ENCODE results near the gene ACP3.
A peak's percentile ranks its signal among the peaks of the same experiment; 100 is the strongest.

Gene ACP3

DNA sequence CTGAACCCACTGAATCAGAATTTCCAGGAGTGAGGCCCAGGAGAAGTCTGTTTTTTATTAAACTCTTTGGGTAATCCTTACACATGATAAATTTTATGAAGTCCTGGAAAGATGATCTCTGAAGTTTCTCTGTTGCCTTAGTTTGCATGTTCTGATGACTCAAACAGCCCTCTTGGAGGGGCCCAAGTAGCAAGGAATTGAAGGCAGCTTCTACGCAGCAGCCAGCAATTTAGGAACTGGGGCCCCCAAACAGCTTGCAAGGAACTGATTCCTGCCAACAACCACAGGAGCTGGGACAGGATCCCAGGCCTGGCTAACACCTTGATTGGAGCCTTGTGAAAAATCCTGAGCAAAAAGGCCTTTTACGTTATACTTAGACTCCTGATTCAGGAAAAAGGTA, 5.4 kb upstream of the ACP3 start:
- no peak for DNase-seq (ENCODE audit: low read depth in 2 of 3, low spot score in 1 of 3)

DNA sequence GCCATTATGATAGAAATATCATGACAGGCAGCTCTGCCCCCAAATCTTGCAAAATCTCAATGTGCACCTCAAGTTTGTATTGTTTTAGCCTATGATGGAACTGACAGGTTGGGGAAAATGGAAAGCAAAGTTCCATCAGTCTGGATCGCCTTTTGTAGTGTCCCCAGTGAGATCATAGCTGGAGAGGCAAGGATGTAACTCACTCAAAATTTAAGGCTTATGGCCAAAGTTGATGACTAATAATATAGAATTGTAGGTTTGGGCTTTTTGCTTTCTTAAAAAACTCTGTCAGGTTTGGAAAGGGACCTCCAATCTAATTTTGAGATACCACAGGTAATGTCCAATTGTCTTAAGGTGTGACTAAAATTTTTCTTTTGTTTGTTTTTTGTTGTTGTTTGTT, 1.4 kb upstream of the ACP3 start:
- no peak for DNase-seq (ENCODE audit: low read depth in 2 of 3, low spot score in 1 of 3)

DNA sequence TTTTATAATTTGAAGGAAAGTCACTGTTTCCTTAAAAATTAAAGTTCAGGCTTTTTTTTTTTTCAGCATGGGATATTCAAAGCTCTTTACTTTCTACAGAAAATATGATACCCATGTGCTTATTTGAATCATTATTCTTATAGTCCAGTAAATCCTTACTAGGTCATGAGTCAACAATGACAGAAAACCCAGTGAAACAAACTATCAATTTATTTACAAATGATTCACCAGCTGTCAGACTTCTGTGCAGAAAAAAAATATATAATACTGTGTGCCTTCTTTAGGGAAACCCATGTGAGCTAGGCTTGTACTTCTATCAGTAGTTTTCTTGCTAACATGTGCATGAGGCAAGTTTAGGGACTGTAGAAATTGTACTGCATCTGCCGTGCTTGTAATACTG, 1.2 kb downstream of the ACP3 start:
- no peak for DNase-seq (ENCODE audit: low read depth in 2 of 3, low spot score in 1 of 3)

DNA sequence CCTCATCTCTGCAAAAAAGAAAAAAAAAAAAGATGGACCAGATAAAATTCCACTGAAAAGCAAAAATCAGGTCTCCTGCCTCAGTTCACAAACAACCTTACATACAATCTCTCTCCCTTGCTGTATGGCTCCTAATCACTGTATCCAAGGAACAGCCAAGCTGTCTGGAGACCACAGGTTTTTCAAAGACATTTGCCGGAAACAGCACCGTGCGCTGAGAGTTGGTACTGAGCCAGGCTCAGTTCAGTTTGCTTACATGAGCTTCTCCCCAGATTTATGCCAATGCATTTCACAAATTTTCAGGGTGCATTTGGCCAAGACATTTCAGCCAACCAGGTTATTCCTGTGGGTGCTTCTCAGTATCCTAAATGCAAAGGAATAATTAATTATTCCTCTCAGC, 4.1 kb downstream of the ACP3 start:
- DNase-seq (ENCODE audit: low read depth in 2 of 3, low spot score in 1 of 3), result no peak

- DNase-seq (ENCODE audit: low read depth in 2 of 3, low spot score in 1 of 3), result no peak
These were observed 7.9 kb downstream of the ACP3 start for GRCh38 chr3:132325103-132325606.

DNA sequence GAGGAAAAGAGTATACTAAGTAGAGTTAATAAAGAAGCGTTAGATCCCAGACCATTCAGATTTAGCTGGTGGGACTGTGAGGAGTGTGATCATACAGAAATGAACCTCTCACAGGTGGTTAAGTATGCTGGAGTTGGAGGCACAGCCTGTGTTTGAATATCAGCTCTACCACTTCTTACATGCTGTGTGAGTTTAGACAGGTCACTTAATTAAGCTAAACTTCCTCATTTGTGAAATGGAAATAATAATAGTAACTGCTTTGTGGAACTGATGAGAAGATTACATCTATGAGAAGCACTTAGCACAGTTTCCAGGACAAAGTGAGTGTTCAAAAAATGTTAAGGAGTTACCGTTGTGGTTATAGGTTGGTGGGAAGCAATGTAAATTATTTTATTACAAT, 8.4 kb downstream of the ACP3 start:
- DNase-seq (ENCODE audit: low read depth in 2 of 3, low spot score in 1 of 3), result no peak

- no peak for DNase-seq (ENCODE audit: low read depth in 2 of 3, low spot score in 1 of 3)
These were observed 9.0 kb downstream of the ACP3 start for GRCh38 chr3:132326251-132326650.

DNA sequence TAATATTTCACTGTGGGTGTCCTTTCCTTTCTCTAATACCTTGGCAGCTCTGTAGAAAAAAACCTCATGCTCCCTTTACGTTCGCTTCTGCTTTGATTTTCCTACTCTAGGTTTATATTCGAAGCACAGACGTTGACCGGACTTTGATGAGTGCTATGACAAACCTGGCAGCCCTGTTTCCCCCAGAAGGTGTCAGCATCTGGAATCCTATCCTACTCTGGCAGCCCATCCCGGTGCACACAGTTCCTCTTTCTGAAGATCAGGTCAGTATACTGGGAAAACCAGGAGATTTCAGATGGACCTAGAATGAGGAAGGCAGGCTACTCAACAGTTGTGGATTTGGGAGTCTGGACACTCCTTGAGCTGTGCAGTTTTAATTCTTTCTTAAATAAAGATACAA, 14.9 kb downstream of the ACP3 start:
- DNase-seq (ENCODE audit: low read depth in 2 of 3, low spot score in 1 of 3), result no peak

GRCh38 chr3:132332508-132332907, 15.3 kb downstream of the ACP3 start:
- no peak for DNase-seq (ENCODE audit: low read depth in 2 of 3, low spot score in 1 of 3)

DNA sequence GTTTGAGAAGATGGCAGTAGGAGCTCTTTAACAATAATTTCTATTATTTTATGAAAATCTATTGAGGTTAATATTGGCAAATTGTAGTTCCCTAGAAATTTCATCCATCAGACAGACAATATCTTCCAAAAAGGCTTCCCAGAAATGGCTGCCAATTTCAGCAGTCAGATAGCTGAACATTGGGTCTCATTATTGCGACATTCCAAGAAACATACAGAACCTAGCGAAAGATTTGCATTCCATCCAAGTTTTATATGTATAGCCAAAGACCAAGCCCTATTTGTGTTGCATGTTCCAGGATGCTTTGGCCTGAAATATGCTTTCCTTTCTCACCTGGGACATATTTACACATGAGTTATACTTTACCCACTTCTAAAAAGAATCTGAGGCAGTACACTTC, 24.5 kb downstream of the ACP3 start:
- no peak for DNase-seq (ENCODE audit: low read depth in 2 of 3, low spot score in 1 of 3)

DNA sequence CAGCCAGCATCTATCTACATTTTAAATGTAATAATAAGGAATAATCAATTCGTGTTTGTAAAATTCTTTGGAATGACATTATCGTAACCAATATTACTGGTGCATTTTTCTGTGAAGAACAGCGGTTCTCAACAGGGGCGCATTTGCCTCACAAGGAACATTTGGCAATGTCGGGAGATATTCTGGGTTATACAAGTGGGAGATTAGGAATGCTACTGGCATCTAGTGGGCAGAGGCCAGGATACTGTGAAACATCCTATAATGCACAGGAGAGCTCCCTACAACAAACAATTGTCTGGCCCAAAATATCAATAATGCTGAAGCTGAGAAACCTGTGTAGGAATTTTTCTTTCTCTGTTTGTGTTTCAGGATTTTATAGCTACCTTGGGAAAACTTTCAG, 25.0 kb downstream of the ACP3 start:
- no peak for DNase-seq (ENCODE audit: low read depth in 2 of 3, low spot score in 1 of 3)

DNA sequence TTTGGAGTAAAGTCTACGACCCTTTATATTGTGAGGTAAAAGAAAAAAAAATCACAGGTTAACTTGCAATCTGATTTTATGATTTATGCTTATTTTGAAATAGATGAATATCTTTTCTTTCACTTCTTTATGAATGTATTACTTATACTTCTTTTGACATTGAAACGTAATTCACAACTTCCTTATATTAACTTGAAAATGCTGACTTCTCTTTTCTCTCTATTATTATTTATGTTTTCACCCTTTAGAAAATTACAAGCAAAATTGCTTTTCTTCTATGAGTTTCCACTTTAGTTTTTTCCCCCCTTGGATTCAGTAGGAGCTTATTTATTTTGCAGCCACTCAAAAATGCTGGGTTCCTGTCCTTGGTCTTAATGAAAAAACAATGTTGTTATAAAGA, 25.4 kb downstream of the ACP3 start:
- DNase-seq (ENCODE audit: low read depth in 2 of 3, low spot score in 1 of 3), result no peak

DNA sequence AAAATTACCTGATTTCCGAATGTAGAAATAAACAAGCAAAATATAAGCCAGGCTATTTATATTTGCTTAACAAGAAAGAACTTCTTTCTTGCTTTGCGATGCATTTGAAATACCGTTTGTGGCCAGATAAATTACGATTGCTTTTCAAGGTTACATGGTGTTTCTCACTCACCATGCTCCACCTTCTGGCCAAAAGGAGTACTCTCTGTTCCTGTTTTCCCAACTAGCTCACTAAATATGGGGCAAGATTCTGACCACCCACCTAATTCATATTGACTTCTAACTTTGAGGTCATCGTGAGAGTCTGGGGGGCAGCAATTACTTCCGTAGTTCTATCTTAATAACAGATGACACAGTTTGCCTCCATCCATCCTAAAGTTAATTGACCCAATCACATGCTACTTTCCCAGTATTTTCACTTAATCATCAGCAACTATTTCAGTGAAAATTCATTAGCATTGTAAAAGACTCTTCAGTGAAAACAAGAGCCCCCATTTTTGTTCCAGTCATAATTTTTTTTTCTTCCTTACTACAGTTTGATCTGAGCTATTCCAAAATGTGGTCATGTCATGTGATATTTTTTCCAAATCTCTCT, 25.9 kb downstream of the ACP3 start:
- DNase-seq (ENCODE audit: low read depth in 2 of 3, low spot score in 1 of 3), result peak in 2 of 3 donors; percentile 4 to 30

DNA sequence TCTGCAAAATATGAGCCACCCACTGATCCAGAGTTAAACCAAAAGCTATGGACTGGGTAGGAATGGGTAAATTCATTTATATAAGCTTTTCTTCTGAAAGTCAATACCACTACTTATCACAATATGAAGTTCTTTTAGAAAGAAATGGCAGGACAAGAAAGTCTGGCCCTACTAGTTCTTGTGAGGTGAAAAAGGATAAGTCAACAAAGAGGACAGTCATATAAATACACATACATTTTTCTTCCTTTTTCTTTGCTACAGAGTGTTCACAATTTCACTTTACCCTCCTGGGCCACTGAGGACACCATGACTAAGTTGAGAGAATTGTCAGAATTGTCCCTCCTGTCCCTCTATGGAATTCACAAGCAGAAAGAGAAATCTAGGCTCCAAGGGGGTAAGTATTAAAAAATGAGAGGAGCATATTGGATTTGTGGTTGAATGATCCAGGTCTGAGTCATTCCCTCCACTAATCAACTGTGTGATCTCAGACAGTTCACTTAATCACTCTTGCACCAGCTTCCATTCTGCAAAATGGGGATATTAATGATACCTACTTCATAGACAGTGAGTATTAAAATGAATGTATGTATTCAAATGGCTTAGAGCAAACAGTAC, 27.6 kb downstream of the ACP3 start:
- DNase-seq (ENCODE audit: low read depth in 2 of 3, low spot score in 1 of 3), result no peak

GRCh38 chr3:132346841-132347736, 29.9 kb downstream of the ACP3 start:
- DNase-seq (ENCODE audit: low read depth in 2 of 3, low spot score in 1 of 3), result no peak

DNA sequence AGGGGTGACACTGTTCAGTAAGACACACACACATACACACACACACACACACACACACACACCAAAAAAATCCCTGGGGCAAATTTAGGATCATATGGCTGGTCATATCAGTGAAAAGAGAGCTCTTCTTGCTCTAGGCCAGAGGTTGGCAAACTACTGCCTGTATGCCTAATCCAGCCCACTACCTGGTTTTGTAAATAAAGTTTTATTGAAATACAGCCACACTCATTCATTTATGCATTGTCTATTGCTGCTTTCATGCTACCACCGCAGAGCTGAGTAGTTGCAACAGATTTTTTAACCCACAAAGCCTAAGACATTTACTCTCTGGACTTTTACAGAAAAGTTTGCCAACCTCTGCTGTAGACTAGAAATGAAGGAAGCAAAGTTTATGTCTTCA, 30.6 kb downstream of the ACP3 start:
- no peak for DNase-seq (ENCODE audit: low read depth in 2 of 3, low spot score in 1 of 3)

- no peak for DNase-seq (ENCODE audit: low read depth in 2 of 3, low spot score in 1 of 3)
These were observed 31.3 kb downstream of the ACP3 start for GRCh38 chr3:132348531-132348930.

GRCh38 chr3:132350814-132351213, 33.6 kb downstream of the ACP3 start:
- DNase-seq (ENCODE audit: low read depth in 2 of 3, low spot score in 1 of 3), result no peak

- DNase-seq (ENCODE audit: low read depth in 2 of 3, low spot score in 1 of 3), result no peak
These were observed 34.1 kb downstream of the ACP3 start for GRCh38 chr3:132351222-132351806.

- DNase-seq (ENCODE audit: low read depth in 2 of 3, low spot score in 1 of 3), result peak; percentile 53 to 70 (median 53)
These were observed 35.4 kb downstream of the ACP3 start for GRCh38 chr3:132352556-132353143.

GRCh38 chr3:132354916-132355702, 37.9 kb downstream of the ACP3 start:
- DNase-seq (ENCODE audit: low read depth in 2 of 3, low spot score in 1 of 3), result no peak
